Stomach (tissue), 4 donors: ENCODE data around the gene MLIP.

Source experiments
- CTCF ChIP-seq, 7 experiments: fragments of 450-650 bp in 4 of 7; fragments of 200-600 bp in 3 of 7; sonication (generic) in 3 of 7; IDR thresholded peaks; one replicate each; pipeline ENCODE4 v1.5.1; 2016 to 2019; ENCODE audit warnings: antibody characterized with exemption in 7 of 7, control low read depth in 2 of 7, mild to moderate bottlenecking in 1 of 7
- EP300 ChIP-seq: sonication (generic); formaldehyde crosslinking; IDR thresholded peaks from one replicate; pipeline ENCODE4 v1.6.1; 2017; ENCODE audit warnings: antibody characterized with exemption
- POLR2A ChIP-seq, 4 donors: fragments of 450-650 bp; IDR thresholded peaks; one replicate each; pipeline ENCODE4 v1.6.1; 2016; ENCODE audit warnings: antibody characterized with exemption in 4 of 4, control low read depth in 2 of 4, mild to moderate bottlenecking in 1 of 4, moderate library complexity in 1 of 4

GRCh38 chr6:54173089-54173488, 61.8 kb downstream of the MLIP start:
- TF ChIP-seq EP300 (no peak), CTCF (IDR thresholded peaks at IDR 0.05) (no peak), POLR2A (IDR thresholded peaks at IDR 0.05) (no peak)
